Activated CD4-positive, CD25-positive, alpha-beta regulatory T cell (primary cell): ENCODE measurements around the gene OXNAD1.

Experiments
- DNase-seq, 4 experiments: peaks; one replicate each; lab custom pipeline; 2025; lab: John Stamatoyannopoulos, UW

The OXNAD1 gene

DNA sequence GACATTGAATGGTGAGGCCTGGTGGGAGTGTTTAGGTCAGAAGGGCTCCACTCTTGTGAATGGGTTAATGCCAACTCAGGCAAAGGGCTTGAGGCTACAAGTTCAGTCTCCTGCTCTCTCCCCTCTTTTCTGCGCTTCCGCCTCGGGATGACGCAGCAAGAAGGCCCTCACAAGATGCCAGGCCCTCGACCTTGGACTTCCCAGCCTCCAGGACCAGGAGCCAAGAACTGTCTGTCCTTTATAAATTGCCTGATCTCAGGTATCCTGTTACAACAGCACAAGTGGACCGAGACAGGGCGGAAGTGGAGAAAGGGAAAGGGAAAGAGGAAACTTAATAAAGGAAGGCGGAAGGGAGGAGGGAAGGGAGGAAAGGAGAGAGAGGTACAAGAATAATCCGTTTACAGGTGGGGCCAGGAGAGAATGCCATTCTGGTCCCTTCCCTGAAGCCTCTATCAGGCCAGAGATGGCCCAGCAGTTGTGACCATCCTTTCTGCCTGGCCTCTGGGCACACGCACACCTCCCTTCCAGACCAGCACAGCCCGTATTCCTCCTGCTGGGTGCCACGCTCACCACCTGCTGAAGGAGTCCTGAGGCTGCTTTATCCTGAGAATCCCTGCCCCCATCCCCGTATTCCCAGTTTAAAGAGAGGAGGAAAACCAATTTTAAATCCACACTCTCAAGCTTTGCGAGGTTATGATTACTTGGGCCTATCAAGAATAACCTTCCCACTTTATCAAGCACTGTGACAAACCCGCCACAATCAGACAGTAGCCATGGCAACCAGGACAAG is 64.2 kb downstream of the OXNAD1 start:
- no peak for DNase-seq

DNA sequence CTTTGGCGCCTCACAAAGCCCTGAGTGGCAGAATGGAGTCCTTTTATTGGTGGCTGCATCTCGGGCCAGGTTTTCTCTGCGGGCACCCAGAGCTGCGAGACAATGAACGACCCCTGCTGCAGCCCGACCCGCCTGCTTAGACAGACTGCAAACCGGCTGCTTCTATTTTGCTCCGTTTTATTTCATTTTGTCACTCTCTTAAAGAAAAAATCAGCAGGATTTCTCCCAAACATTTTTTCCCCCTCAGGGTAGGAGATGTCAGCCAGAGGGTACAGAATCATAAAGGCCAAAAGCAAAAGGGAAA is 64.8 kb downstream of the OXNAD1 start:
- DNase-seq = no peak

DNA sequence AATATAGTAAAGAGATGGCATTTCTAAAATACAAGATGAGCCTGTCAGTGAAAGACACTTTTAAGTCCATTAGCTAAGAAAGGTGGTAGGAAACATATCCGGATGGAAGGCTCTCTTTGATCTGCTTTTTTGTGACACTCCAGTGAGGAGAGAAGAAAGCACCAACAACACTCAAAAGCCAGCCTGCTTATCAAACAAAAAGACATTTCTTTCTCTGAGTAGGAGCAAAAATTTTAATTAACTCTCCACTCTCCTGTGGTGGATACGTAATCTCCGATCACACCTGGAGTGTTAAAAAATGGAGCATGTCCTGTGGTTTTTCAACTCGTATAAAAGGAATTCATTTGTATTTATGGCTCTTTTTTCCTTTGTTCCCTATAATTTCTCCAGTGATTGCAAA is 65.3 kb downstream of the OXNAD1 start:
- no peak for DNase-seq

DNA sequence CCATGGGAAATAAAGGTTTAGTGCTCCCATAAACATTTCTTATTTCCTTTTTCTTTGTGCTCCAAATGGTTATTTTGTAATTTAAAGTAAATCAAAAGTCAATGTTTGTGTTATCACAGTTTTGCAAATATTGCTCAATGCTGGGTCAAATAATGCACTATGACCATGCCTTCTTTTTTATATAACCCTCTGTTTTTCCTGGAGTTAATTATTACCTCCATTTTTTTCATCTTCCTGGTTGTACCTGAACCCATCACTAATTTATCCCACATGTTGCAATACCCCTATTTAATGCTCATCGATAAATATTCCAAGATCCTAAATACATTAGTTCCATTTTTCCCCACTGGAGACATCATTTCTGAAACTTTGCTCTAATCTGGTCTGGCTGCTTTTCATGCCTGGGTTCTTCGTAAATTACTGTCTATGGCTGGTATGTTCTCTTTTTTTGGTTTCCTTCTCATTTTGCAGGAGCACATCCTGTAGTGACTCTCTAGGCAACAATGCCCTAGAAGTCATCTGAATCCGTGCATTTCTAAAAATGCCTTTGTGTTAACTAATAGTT is 66.4 kb downstream of the OXNAD1 start:
- DNase-seq = no peak

DNA sequence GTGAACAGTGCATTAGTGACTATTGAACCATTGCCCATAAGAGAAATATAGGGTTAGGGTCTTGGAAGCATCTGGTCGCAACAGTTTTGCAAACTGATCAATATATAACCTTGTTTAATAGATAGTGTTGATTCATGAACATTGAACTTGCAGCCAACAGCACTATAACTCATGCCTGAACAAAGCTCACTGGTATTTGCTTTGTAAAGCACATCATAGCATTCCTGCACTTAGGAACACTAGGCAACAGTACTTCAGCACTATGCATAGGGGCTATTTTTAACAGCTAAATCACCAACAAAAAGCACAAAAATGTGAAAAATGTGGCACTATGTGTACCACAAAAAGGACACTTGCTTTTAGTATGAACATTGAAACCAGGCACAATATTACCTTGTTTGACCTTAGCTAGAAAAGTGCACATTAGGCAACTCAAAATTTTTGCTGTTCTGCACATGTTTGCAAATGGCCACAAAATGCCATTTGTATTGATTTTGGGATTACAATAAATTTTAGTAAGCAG is 68.0 kb downstream of the OXNAD1 start:
- DNase-seq = no peak

DNA sequence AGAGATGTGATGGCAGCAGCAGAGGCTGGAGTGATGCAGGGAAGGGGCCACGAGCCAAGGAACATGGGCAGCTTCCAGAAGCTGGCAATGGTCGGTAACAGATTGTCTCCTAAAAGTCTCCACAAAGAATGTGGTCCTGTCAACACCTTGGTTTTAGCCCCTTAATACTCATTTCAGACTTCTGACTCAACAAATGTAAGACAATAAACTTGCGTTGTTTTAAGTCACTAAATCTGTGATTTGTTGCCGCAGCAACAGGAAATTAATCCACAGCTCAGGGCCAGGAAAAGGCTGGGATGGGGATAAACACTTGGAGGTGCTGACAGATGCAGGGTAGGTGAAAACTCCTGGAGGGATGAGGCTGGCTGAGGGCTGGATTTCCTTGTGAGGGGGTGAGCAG is 69.9 kb downstream of the OXNAD1 start:
- DNase-seq = no peak

DNA sequence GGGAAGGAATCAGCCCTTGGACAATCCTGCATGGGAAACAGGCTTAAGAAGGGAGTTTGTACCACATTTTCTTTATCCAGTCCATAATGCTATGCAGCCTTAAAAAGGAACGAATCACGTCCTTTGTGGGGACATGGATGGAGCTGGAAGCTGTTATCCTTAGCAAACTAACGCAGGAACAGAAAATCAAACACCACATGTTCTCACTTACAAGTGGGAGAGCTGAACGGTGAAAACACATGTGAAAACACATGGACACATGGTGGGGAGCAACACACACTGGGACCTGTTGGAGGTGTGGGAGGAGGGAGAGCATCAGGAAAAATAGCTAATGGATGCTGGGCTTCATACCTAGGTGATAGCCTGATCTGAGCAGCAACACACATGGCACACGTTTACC is 70.3 kb downstream of the OXNAD1 start:
- DNase-seq = no peak

DNA sequence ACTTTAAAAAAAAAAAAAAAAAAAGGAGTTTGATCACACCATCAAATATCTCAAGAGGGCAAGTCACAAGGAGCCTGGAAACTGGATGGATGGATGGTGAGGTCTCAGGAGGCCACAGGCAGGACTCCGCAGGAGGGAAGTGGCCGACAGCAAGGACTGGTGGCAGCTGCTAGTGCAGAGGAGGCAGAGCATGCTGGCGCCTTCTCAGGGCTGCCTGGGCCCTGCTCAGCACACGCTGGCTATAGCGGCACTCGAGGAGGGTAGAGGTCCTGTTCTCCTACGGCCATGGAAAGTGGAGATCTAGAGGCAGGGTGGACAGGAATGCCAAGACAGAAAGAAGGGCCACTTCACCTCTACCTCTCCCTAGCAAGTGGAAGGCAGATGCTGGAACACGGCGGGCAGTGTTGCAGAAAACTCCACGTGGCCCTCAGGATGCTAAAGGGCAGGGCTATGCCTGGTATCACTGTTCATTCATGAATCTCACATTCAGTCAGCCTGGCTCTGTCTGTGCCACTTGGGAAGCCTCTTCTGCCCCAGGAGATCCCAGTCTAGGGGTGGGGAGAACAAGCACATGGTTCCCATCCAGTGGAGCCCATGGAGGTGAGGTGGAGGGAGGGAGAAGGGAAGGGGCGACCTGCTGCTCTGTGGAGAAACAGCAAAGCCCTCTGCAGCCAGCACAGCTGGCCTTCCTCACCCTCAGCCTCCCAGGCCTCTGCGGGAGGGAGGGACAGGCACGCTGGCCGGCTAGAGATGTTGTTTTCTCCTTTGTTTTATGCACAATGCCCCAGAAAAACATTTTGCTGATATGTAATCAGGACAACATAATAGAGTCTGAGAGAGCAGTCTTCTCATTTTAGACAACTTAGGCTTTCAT is 71.0 kb downstream of the OXNAD1 start:
- no peak for DNase-seq

DNA sequence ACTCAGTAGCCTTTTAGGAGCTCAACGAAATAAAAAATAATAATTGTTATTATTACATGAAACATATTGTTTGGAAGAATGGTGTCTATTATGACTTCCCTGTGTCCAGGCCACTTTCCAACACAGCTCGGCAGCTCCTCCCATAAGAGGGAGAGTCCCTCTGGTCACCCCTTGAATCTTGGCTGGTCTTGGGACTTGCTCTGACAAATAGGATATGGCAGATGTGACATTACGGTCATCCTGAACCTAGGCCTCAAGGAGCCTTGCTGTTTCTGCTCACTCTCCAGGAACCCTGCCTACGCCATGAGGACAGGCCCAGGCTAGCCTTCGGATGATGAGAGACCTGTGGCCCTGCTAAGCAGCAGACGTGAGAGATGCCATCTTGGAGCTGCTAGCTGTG is 71.8 kb downstream of the OXNAD1 start:
- no peak for DNase-seq

DNA sequence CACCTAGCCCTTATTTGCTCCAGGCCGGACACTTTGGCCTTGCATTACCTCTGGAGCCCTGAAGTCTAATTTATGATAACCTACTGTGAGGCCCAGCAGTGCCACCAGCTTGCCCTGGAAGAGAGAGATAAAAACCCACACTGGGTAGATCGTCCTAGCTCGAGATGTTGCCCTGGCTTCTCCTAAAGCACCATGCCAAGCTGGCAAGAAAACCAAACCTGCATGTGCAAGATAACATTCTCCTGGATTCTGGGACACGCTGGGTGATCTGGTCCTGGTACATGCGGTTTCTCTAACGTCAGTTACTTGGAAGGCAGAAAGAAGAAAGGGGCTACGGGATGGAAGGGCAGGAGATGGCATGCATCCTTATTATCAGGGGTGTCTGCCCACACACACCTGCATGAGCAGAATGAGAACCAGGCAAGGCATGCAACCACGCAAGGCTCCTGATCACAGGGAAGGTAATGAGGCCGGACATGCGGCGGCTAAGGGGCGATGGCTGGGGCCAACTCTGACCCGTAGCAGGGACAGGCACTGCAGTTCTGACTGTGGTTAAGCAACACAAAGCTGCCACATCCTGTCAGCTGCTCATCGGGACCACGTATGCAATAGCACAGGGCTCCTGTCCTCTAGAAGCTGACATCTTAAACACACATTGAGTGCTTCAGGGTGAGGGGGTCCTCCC is 73.0 kb downstream of the OXNAD1 start:
- DNase-seq = peak in 2 of 4 experiments; percentile 19 to 20

DNA sequence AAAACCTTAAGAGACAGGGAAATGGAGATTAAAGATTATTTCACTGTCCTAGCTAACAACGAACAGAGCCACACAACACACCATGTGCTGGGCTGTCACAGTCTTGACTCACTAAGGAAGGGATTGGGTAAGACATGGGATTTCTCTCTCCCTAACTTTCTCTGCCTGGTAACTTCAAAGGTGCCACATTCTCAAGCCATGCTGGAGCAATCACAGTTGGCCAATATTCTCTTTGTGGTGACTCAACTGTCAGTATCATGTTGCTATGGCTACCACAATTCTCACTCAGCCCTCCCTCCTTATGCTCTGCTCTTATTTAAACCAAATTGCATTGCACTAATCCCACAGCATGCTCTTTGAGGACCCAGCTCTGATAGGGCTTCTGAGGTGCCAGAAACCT is 74.0 kb downstream of the OXNAD1 start:
- DNase-seq = no peak

DNA sequence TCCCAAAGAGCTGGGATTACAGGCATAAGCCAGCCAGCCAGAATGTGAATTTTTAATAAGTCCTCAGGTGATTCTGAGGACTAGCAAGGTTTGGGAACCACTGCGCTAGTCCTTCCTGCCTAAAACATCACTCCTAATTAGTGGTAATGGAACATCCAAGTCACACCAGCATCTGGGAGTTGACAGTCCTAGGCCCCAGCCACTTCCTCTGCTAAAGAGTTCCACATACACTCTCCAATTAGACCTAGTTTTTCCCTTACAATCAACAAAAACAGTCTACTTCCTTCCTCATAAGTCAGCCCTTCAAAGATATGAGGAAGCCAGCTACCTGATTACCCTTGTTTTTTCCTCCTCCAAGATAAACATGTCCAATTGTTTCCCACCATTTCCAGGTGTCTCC is 78.1 kb downstream of the OXNAD1 start:
- DNase-seq = no peak

DNA sequence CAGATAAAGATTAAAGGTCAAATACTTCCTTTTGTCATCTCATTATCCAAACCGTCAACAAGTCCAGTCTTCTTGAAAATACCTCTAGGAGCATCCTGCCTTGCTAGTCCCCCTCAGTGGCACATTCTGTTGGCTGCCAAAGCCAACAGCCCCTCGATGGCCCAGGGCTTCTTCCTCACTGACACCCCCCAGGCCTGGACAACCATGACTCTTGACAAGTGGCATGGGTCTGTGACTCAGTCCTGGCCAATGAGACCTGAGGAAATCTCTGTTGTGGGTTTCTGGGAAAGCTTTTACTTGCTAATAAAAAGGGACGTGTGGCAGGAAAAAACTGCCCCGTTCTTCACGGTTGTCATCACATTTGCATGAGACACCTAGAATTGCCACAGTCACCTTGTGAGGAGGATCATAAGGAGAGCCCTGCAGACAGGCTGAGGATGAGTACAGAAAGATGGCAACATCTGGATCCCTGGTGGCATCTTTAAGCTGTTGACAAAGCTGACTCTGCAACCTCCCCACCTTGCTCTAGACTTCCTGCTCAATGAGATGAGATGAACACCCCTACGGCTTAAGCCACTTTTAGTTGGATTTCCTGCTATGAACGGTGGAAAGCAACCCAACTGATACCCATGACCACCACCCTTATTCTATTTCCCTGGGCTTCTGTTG is 81.5 kb downstream of the OXNAD1 start:
- DNase-seq = no peak

DNA sequence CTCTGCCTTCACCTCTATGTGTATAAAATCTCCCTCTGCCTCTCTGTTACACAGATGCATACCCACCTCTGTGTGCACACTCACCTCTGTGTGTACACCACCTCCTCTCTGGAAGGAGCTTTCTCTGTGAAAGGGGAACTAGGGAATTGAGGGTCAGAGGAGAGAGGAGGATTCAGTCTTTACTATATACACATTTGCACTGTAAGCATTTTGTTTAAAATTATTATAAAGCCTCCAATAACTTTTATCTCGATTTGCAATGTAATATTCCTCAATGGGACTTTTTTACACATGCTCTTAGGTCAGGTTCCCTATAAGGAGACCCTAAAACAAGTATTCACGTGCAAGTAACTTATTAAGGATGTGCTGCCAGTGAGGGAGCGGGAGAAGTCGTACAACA is 82.5 kb downstream of the OXNAD1 start:
- no peak for DNase-seq

DNA sequence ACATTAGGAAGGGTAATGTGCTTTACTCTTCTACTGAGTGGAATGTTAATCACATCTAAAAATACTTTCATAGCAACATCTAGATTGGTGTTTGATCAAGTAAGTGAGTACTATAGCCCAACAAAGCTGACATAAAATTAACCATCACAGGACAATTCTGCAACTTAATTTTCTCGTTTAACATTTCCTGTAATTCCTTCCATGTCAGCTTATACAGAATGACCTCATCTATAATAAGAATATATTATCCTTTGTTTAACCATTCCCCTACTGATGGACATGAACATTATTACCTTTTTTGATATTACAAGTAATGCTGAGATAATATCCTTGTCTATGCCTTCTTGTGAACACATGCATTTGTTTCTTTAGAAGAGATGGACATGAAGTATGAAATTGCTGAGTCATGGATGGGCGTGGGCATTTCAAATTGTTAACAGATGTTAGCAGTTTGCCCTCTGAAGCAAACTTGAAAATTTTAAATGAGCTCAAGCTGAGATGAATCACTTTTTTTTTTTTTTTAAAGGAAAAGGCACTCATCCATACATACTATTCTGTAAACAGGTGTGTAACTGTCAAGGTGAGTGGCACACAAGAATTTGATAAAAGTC is 85.1 kb downstream of the OXNAD1 start:
- no peak for DNase-seq

DNA sequence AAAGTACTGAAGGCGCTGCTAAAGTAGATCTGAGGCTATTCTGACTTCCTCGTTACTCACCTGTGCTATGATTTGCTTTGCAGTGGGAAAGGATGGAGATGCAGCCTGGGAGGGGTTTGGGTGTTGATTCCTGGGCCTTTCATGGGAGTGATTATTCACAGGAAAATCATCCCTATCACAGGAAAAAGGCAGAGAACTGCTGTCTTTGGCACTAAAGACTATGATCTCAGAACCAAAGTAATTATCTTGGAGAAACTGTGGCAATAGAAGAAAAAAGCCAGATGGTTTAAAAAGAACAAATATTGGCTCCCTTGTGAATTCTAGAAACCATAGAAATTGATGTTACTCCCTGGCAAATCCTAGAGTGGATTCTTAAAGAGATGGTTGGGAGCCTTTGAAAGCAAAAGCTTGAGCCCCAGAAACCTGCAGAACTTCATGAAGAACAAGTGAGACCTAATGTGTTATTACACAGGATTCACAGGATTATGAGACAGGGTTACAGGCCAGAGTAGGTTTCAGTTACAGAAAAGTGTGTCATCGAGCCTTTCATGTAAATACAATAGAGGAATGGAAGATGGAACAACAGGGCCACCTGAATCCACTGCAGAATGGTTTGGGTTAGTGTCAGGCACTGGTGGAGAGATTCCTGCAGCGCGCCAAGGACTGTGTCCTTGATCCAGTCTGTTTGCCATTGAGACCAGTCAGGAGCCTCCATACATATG is 85.7 kb downstream of the OXNAD1 start:
- no peak for DNase-seq

DNA sequence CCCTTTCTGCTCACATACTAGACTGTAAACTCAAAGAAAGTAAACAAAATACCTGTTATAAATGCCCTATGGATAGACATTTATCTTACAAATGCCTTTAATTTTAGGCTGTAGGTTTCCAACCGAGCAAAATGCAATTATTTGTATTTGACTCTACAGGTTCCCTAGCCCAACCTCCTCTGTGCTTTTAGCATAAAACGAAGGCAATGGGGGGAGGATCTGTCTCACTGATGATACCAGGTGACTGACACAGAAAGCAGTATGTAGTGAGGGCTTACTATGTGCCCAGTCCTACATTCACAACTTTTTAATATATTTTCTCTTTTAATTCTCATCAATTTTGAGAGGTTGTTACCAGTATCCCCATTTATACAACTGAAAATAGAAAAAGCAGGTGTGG is 87.4 kb downstream of the OXNAD1 start:
- no peak for DNase-seq

DNA sequence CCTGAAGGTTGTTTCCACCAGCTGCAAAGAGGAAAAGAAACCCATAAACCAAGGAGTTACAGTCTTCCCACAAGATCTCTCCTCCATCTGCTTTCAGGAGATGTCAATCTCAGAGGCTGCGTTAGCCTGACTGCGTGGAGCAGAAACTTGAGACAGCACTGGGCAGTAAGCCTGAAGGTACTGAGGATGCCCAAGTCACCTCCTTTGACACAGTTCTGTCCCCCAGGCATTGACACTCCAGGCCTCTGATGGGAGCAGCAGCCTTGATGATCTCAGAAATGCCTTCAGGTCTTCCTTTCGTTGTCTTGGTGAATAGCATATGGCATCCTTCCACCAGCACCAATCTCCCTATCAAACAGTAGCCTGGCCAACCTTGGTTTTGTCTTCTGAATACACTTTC is 89.3 kb downstream of the OXNAD1 start:
- no peak for DNase-seq
